ENCODE data around the gene SLC22A5.
A peak's percentile ranks its signal among the peaks of the same experiment; 100 is the strongest.

SLC22A5 gene

DNA sequence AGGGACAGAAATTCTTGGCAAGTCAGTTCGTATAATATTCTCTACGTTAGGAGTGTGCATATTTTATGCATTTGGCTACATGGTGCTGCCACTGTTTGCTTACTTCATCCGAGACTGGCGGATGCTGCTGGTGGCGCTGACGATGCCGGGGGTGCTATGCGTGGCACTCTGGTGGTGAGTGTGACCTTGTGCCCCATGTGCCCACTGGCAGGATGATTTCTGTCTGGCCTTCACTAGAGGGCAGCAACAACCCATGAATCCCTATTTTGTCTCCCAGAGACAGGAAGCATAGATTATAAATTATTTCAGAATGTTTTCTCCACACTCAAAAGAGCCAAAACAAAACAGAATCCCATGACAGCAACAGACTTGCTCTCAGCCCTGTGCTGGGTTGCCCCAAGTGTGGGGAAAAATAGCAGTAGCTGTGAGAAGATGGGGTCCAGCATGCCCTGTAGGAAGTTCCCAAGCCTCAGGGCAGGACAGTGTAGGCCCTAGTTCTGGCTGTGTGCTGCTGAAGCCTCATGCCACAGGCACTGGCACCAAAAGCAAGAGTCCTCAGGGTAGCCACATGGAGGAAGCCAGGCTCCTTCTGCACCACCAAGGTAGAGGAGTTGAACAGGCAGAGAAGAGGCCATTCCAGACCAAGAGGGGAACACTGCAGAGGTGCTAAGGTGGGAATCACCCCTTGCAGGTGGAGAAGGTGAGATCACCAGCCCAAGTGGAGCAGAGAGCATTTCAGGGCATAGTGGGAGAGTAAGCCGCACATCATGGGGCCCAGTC is 16.0 kb downstream of the SLC22A5 start:
- TF ChIP-seq, protein P1, sequence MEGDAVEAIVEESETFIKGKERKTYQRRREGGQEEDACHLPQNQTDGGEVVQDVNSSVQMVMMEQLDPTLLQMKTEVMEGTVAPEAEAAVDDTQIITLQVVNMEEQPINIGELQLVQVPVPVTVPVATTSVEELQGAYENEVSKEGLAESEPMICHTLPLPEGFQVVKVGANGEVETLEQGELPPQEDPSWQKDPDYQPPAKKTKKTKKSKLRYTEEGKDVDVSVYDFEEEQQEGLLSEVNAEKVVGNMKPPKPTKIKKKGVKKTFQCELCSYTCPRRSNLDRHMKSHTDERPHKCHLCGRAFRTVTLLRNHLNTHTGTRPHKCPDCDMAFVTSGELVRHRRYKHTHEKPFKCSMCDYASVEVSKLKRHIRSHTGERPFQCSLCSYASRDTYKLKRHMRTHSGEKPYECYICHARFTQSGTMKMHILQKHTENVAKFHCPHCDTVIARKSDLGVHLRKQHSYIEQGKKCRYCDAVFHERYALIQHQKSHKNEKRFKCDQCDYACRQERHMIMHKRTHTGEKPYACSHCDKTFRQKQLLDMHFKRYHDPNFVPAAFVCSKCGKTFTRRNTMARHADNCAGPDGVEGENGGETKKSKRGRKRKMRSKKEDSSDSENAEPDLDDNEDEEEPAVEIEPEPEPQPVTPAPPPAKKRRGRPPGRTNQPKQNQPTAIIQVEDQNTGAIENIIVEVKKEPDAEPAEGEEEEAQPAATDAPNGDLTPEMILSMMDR (IDR thresholded peaks at IDR 0.05; ENCODE audit: low read depth, low read length, missing control alignments), result peak; percentile 83
- no peak overlapping the region for H3K27ac ChIP-seq
- no peaks in the 10 kb centered on the region for H3K36me3 ChIP-seq (replicated peaks)
- H3K4me3 ChIP-seq (ENCODE audit: low read depth, low read length), result no peak overlapping the region
- DNase-seq, result peak; percentile 48
- in situ Hi-C loops (cut with HindIII; ENCODE audit: low pct_ligation_motif_present, low sequenced_read_pairs), result no loop called here
- H3K27me3 ChIP-seq (replicated peaks), result no peaks in the 10 kb centered on the region

DNA sequence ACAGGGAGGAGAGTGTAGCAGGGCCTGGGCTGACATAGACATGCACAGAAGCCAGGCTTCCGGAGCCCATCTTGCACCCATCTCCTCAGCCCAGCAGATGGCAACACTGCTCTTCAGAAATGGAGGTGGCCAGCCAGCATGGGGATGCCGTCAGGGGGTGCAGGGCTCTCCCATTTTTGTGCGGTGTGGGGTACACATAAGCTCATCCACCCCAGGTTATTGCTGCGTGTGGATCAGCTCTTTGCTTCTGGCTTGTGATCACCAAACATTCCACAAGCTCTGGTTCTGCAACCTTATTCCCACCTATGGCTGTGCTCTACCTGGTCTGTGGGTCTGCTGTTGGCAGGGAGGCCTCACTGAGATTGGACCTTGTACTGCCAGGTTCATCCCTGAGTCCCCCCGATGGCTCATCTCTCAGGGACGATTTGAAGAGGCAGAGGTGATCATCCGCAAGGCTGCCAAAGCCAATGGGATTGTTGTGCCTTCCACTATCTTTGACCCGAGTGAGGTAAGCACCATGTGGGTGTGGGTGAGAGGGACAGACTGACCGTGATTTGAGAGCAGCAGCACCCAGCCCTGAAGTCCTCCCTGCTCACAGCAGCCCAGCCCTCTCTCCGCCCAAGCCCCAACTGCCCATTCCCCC is 17.3 kb downstream of the SLC22A5 start:
- Histone ChIP-seq H3K4me3 (ENCODE audit: low read depth, low read length) (no peak overlapping the region), H3K36me3 (replicated peaks) (no peaks in the 10 kb centered on the region), H3K27me3 (replicated peaks) (no peaks in the 10 kb centered on the region), H3K27ac (peak overlapping the region; percentile 96)
- TF ChIP-seq, protein P1 (IDR thresholded peaks at IDR 0.05; ENCODE audit: low read depth, low read length, missing control alignments), result peak; percentile 94
- DNase-seq, result peak; percentile 68
- in situ Hi-C loops (cut with HindIII; ENCODE audit: low pct_ligation_motif_present, low sequenced_read_pairs), result no loop called here

DNA sequence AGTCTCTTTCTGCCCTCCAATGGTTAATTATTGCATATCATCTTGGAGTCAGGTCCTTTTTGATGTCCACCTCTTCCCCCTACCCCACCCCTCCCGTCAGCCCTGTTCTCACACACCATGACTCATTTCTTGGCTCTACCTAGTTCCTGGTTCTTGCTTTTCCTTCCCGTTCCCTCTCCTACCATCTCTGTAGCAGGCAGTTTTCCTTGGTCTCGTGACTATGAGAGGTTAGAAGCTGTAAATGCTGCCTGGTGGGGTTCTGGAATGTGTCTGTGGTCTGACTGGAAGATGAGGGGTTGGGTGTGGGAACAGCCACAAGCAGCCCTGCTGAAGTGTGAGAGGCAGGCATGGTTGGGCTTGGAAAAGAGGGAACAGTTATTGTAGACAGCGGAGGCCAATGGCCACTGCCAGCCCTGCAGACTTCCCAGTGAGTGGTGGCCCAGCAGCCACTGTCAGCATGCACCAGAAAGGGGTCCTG is 18.2 kb downstream of the SLC22A5 start:
- no peak overlapping the region for H3K4me3 ChIP-seq (ENCODE audit: low read depth, low read length)
- peak; percentile 94 for DNase-seq
- H3K27me3 ChIP-seq (replicated peaks), result no peaks in the 10 kb centered on the region
- TF ChIP-seq, protein P1 (IDR thresholded peaks at IDR 0.05; ENCODE audit: low read depth, low read length, missing control alignments), result no peak
- in situ Hi-C loops (cut with HindIII; ENCODE audit: low pct_ligation_motif_present, low sequenced_read_pairs), result no loop called here
- peak overlapping the region; percentile 96 for H3K27ac ChIP-seq
- no peaks in the 10 kb centered on the region for H3K36me3 ChIP-seq (replicated peaks)

DNA sequence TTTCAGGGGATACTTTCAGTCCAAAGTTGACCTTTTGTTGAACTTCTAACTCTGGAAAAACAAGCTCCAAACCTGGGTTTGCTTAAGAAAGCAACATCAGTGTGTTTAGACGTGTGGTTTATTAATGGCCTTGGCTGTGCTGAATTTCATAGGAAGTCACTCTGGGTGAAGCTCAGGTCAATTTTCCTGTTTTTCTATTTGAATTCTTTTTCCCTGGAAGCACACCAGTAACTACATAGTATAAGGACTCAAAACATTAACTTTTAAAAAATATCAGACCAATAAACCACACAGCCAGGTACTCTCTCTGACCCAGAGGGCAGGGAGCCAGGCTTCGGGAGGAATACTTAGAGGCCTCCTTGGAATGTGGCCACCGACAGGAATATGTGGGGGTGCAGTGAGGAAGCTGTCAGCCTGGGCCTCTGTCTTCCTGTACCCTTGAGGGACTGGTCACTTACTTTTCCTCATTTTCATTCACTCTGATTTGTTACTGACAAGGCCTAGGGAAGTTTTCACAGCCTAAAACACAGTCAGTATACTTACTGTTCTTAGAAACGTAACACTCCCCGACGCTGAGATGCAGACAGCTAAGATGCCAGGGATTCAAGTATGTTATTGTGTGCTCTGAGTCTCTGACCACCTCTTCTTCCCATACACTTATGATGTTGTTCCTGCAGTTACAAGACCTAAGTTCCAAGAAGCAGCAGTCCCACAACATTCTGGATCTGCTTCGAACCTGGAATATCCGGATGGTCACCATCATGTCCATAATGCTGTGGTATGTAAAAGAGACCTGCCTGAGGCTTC is 18.9 kb downstream of the SLC22A5 start:
- TF ChIP-seq, protein P1 (IDR thresholded peaks at IDR 0.05; ENCODE audit: low read depth, low read length, missing control alignments), result no peak
- H3K27me3 ChIP-seq (replicated peaks), result no peaks in the 10 kb centered on the region
- no peaks in the 10 kb centered on the region for H3K36me3 ChIP-seq (replicated peaks)
- H3K27ac ChIP-seq, result peak overlapping the region; percentile 96
- no peak for DNase-seq
- in situ Hi-C loops (cut with HindIII; ENCODE audit: low pct_ligation_motif_present, low sequenced_read_pairs), result no loop called here
- no peak overlapping the region for H3K4me3 ChIP-seq (ENCODE audit: low read depth, low read length)

DNA sequence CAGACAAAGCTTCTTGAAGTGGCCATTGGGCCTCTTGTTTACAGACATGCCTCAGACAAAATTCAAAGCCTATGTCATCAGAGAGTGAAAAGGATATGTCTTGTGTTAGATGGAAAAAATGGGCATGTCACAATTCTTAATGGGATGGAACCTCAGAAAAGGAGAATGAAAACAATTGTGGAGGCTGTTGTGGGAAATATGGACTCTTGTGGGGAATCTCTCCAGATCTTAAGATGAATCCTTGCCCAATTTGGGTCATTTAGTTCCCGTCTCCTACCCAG is 19.5 kb downstream of the SLC22A5 start:
- TF ChIP-seq, protein P1 (IDR thresholded peaks at IDR 0.05; ENCODE audit: low read depth, low read length, missing control alignments), result no peak
- no peaks in the 10 kb centered on the region for H3K27me3 ChIP-seq (replicated peaks)
- no peak overlapping the region for H3K4me3 ChIP-seq (ENCODE audit: low read depth, low read length)
- DNase-seq, result no peak
- H3K36me3 ChIP-seq (replicated peaks), result no peaks in the 10 kb centered on the region
- H3K27ac ChIP-seq, result peak overlapping the region; percentile 96
- in situ Hi-C loops (cut with HindIII; ENCODE audit: low pct_ligation_motif_present, low sequenced_read_pairs), result no loop called here

Data from brain microvascular endothelial cell (primary cell).